Panc1 (cell line): ENCODE results near the gene HDLBP. TPM values are rescaled to one million over a fixed set of nuclear protein-coding genes. Genes with fewer than 3 reads are reported as not detected.
A peak's percentile ranks its signal among the peaks of the same experiment; 100 is the strongest.

ENCODE experiments used
- ATAC-seq: fragments of 200-7000 bp; cut with Tn5 transposase; 2 replicates; pipeline ENCODE4 v1.9.1; 2020; ENCODE audit warnings: mild to moderate bottlenecking, moderate library complexity
- BruUV-seq: library from RNA; stranded (reverse); fragments of 400-500 nt; replicated peaks from 2 replicates; lab custom pipeline; 2021; lab: Mats Ljungman, UMichigan
- CTCF ChIA-PET: fragments of 300-600 bp; sonication (Branson Sonifier 250); formaldehyde crosslinking; loops from one replicate; lab custom pipeline; 2022; ENCODE audit warnings: antibody characterized with exemption; lab: Charles Lee
- POLR2A ChIA-PET: fragments of 300-600 bp; sonication (Branson Sonifier 250); formaldehyde crosslinking; loops from one replicate; lab custom pipeline; 2022; ENCODE audit warnings: antibody characterized with exemption; lab: Charles Lee
- DNase-seq: peaks from one replicate; pipeline ENCODE4 v3.0.0-alpha.2; 2010; ENCODE audit warnings: low read depth, low spot score
- H3K27ac ChIP-seq: 2 replicates; pipeline ENCODE4 v1.5.1; 2011; ENCODE audit warnings: mild to moderate bottlenecking, low read length, inconsistent platforms
- H3K27me3 ChIP-seq: fragments of 200-500 bp; sonication (Bioruptor generic); 2 replicates; pipeline ENCODE4 v1.6.0; 2014; ENCODE audit warnings: low read length, inconsistent platforms; ENCODE audit not compliant: control insufficient read depth, insufficient read depth
- H3K36me3 ChIP-seq: fragments of 200-500 bp; sonication (Bioruptor generic); 2 replicates; pipeline ENCODE4 v1.5.1; 2014; ENCODE audit warnings: inconsistent platforms, mild to moderate bottlenecking, low read length, moderate library complexity; ENCODE audit not compliant: control insufficient read depth, insufficient read depth
- H3K4me1 ChIP-seq: 2 replicates; pipeline ENCODE4 v1.5.1; 2011; ENCODE audit warnings: inconsistent platforms, mild to moderate bottlenecking, low read length, moderate library complexity; ENCODE audit not compliant: control insufficient read depth, insufficient read depth
- H3K4me3 ChIP-seq, 2 experiments: 2 replicates each; pipeline ENCODE4 v1.5.1; 2011 to 2012; ENCODE audit warnings: low read depth in 2 of 2, low read length in 2 of 2, mild to moderate bottlenecking in 2 of 2, inconsistent platforms in 1 of 2, moderate library complexity in 1 of 2
- H3K9me3 ChIP-seq: fragments of 200-500 bp; sonication (Bioruptor generic); 2 replicates; pipeline ENCODE4 v1.5.1; 2014; ENCODE audit warnings: low read depth, mild to moderate bottlenecking, inconsistent platforms, low read length, moderate library complexity; ENCODE audit not compliant: control insufficient read depth, insufficient read depth
- POLR2AphosphoS5 ChIP-seq: IDR thresholded peaks from 2 replicates; pipeline ENCODE4 v1.6.1; 2012; ENCODE audit warnings: mild to moderate bottlenecking, low read depth, low read length, moderate library complexity
- SIN3A ChIP-seq: IDR thresholded peaks from 2 replicates; pipeline ENCODE4 v1.6.1; 2012; ENCODE audit warnings: low read depth, mild to moderate bottlenecking, low read length, moderate library complexity, borderline replicate concordance; ENCODE audit not compliant: insufficient read depth
- TCF7L2 ChIP-seq: IDR thresholded peaks from 2 replicates; pipeline ENCODE4 v1.6.1; 2011; ENCODE audit warnings: mild to moderate bottlenecking, low read depth, low read length, inconsistent platforms
- in situ Hi-C: cut with HindIII; loops from 2 replicates; pipeline ENCODE4 v1.10.0; 2016; ENCODE audit warnings: low sequenced_read_pairs, low pct_unique_long_range_greater_than_20kb
- intact Hi-C: fragments of 100-400 bp; cut with micrococcal nuclease; formaldehyde crosslinking; loops from one replicate; pipeline ENCODE4 v1.10.0; 2022; ENCODE audit not compliant: unreplicated experiment
- total RNA-seq: library from RNA; stranded (reverse); gene quantifications from one replicate; pipeline ENCODE4 v1.2.1, GENCODE V29; 2021; ENCODE audit not compliant: unreplicated experiment
- TF ChIP-seq, protein P1 (sequence below), 2 experiments: IDR thresholded peaks; 2 replicates each; pipeline ENCODE4 v1.6.1; 2011 to 2012; ENCODE audit warnings: low read depth in 2 of 2, control low read depth in 1 of 2, low read length in 1 of 2, mild to moderate bottlenecking in 1 of 2, moderate library complexity in 1 of 2; ENCODE audit not compliant: insufficient read depth in 1 of 2
- TF ChIP-seq, protein P2 (sequence below): fragments of 450-650 bp; IDR thresholded peaks from 2 replicates; pipeline ENCODE4 v1.5.1; 2017; ENCODE audit warnings: mild to moderate bottlenecking

Gene HDLBP
- total RNA-seq, 1 experiment from 2014 or later = 656 TPM

DNA sequence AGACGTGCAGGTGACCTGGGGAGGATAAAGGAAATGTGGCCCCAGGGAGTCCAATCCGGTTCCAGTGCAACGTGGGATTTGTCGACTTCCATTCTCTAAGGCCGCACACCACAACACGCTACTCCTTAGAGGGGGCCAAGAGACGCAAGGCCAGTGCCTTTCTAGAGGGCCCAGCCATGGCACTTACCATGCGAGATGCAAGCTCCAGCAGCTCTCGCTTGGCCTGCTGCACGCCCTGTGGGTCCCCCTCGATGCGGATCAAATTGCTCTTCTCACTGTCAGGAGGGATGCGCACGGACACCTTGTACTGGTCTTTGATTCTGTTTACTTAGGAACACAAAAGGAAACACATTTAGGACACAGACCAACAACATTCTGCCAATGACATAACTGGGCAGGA, 65.8 kb downstream of the HDLBP start:
- H3K27me3 ChIP-seq = no peaks in the 10 kb centered on the region
- H3K4me1 ChIP-seq = no peaks in the 10 kb centered on the region
- ChIA-PET CTCF (no interaction called here), POLR2A (no interaction called here)
- no peaks in the 10 kb centered on the region for H3K9me3 ChIP-seq
- TF ChIP-seq TCF7L2 = no peak
- TF ChIP-seq, protein P1, sequence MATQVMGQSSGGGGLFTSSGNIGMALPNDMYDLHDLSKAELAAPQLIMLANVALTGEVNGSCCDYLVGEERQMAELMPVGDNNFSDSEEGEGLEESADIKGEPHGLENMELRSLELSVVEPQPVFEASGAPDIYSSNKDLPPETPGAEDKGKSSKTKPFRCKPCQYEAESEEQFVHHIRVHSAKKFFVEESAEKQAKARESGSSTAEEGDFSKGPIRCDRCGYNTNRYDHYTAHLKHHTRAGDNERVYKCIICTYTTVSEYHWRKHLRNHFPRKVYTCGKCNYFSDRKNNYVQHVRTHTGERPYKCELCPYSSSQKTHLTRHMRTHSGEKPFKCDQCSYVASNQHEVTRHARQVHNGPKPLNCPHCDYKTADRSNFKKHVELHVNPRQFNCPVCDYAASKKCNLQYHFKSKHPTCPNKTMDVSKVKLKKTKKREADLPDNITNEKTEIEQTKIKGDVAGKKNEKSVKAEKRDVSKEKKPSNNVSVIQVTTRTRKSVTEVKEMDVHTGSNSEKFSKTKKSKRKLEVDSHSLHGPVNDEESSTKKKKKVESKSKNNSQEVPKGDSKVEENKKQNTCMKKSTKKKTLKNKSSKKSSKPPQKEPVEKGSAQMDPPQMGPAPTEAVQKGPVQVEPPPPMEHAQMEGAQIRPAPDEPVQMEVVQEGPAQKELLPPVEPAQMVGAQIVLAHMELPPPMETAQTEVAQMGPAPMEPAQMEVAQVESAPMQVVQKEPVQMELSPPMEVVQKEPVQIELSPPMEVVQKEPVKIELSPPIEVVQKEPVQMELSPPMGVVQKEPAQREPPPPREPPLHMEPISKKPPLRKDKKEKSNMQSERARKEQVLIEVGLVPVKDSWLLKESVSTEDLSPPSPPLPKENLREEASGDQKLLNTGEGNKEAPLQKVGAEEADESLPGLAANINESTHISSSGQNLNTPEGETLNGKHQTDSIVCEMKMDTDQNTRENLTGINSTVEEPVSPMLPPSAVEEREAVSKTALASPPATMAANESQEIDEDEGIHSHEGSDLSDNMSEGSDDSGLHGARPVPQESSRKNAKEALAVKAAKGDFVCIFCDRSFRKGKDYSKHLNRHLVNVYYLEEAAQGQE (IDR thresholded peaks at IDR 0.05; ENCODE audit: insufficient read depth in 1 of 2, low read depth in 2 of 2, low read length in 1 of 2) = no peak
- TF ChIP-seq POLR2AphosphoS5 = no peak
- TF ChIP-seq SIN3A = no peak
- TF ChIP-seq, protein P2, sequence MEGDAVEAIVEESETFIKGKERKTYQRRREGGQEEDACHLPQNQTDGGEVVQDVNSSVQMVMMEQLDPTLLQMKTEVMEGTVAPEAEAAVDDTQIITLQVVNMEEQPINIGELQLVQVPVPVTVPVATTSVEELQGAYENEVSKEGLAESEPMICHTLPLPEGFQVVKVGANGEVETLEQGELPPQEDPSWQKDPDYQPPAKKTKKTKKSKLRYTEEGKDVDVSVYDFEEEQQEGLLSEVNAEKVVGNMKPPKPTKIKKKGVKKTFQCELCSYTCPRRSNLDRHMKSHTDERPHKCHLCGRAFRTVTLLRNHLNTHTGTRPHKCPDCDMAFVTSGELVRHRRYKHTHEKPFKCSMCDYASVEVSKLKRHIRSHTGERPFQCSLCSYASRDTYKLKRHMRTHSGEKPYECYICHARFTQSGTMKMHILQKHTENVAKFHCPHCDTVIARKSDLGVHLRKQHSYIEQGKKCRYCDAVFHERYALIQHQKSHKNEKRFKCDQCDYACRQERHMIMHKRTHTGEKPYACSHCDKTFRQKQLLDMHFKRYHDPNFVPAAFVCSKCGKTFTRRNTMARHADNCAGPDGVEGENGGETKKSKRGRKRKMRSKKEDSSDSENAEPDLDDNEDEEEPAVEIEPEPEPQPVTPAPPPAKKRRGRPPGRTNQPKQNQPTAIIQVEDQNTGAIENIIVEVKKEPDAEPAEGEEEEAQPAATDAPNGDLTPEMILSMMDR = no peak
- DNase-seq (no peak), ATAC-seq (0 out of 2 replicates have a peak, but pooled peaks have one; percentile 13)
- in situ Hi-C loops = no loop called here
- no peak overlapping the region for H3K4me3 ChIP-seq
- H3K36me3 ChIP-seq = peaks cover 36% of the 10 kb centered on the region
- BruUV-seq = no TSS peak
- intact Hi-C loops = no loop called here
- no peak overlapping the region for H3K27ac ChIP-seq

DNA sequence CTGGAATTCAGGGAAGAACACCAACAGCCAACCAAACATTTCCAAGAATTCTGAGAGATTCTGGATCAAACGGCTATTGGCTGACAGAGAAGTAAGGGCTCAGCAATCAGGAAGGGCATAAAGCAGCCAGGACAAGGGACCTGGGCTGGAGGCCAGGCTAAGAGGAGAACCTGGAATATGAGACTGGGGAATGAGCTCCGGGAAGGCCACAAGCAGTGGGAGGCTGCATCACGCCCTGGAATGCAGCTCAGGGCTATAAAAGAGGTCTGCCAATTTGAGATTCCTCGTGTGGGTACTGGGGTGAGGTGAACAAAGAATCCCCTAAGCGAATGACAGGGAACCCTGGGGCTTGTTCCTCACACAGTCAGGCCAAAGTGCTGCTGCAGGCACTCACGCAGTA, 66.6 kb downstream of the HDLBP start:
- Histone ChIP-seq H3K4me3 (no peak overlapping the region), H3K27ac (no peak overlapping the region), H3K4me1 (no peaks in the 10 kb centered on the region), H3K27me3 (no peaks in the 10 kb centered on the region), H3K36me3 (peaks cover 40% of the 10 kb centered on the region), H3K9me3 (no peaks in the 10 kb centered on the region)
- TF ChIP-seq TCF7L2 (no peak), POLR2AphosphoS5 (no peak), SIN3A (no peak)
- TF ChIP-seq, protein P2 = no peak
- TF ChIP-seq, protein P1 (IDR thresholded peaks at IDR 0.05; ENCODE audit: insufficient read depth in 1 of 2, low read depth in 2 of 2, low read length in 1 of 2) = no peak
- no TSS peak for BruUV-seq
- DNase-seq = no peak
- CTCF ChIA-PET = no interaction called here
- intact Hi-C loops = no loop called here
- no peak for ATAC-seq
- in situ Hi-C loops = no loop called here
- POLR2A ChIA-PET = no interaction called here
